ENCODE data around the gene CSMD2.

CSMD2 gene

DNA sequence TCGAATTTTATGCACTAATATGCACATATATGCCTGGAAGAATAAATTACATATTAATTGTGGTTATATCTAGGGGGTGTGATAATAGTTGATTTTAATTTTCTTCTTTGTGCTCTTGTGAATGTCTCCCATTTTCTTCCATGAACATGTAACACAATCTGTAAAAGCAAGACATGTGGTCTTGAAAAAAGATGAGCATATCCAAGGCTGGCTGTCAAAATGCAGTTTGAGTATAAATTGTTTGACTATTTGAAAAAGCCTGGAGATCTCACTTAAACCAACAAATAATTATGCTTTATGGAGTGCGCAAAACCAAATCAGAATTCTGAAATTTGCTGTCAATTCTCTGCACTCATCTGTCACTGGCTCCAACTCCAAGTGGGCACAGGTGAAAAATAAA, 157.3 kb downstream of the CSMD2 start:
- FAIRE-seq, result no peak
- no peak for DNase-seq (ENCODE audit: low spot score)

DNA sequence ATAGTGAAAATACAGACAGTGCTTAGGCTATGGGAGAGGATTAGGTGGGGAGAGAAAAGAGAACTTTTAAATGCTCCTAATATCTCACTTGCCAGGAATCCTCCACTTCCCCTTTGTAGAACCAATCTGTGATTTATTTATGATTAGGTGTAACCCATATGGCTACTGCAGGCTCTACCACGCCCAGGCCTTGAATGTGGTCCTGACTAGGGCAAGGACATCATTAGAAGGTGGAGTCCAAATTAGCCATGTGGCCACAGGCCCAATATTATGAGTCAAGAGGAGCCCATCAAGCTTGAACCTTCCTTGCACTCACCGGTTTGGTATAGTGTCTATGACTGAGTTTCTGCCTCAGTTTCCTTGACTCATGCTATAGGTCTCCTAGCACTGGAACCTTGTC, 159.7 kb downstream of the CSMD2 start:
- DNase-seq (ENCODE audit: low spot score) (no peak), FAIRE-seq (no peak)

DNA sequence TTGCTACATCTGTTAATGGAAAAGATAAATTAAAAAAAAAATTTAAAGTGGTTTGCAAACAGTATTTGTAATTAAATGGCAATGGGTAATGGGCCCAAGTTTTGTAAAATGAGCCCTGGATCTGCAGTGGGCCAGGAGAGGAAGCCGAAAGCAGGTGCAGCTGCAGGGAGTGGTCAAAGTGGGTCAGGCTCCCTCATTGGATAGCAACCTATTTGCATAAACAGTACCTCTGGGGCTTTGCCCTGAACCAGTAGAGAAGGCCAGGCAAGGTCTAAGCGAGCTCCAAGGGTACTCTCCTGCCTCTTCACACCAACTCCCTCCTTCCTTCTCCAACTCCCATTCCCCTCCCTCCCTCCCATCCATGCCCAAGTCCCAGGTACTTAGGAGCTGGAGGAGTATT, 162.2 kb downstream of the CSMD2 start:
- DNase-seq (ENCODE audit: low spot score) (no peak), FAIRE-seq (no peak)

DNA sequence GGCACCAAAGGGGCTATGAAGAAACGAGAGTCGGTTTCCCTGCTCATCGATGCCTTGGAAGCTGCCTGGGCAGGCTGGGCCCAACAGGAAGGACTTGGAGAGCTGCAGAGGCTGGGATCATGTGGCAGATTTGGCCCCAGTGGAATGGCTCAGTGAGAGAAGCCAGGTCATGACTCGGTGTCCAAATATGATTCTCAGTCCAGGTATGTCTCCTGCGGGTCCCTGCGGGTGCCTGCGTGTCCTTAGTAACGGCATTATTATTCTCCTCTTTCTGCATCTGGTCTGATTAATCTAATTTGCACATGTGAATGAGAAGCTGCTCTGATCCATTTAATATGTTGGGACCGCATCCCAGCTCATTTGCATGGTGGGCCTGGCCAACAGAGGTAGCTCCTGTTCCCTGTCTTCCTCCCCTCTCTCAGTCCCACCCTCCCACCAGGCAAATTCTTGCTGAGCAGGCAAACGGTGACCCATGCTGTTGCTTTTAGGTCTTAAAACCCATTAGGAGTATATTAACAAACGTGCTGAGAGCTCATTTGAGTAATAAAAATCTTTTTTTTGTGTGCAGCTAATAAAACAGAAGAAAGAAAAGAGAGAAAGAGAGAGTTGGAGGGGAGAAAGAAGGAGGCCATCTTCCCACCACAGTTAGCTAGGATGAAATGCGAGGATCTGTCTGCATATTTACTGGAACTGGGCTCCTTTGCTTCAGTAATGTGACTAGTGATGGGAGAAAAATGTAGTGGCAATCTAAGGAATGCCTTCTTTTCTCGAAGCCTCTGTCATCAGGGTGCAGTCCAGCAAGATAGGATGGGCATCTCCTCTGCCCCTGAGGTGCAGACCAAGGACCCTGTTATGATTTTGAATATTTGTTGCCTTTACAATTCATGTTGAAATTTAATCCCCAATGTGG, 167.6 kb downstream of the CSMD2 start:
- FAIRE-seq, result no peak
- no peak for DNase-seq (ENCODE audit: low spot score)

DNA sequence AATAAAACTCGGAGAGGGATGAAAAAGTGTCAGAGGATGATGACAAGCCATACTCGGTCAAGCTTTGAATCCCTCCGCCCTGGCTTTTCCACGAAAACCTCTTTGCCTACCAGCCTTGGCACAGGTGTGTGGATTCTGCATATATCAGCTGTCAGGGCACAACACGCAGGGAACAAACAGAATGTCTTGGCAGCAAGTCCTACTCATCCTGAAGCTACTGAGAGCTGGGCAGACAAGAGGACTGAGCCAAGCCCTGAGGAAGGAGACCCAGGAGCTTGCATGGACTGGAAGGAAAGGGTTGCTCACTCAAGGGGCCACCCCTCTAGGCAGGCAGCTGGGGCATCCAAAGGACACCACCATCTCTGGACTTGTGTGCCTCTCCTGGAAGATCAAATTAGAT, 168.7 kb downstream of the CSMD2 start:
- DNase-seq (ENCODE audit: low spot score) (no peak), FAIRE-seq (no peak)

DNA sequence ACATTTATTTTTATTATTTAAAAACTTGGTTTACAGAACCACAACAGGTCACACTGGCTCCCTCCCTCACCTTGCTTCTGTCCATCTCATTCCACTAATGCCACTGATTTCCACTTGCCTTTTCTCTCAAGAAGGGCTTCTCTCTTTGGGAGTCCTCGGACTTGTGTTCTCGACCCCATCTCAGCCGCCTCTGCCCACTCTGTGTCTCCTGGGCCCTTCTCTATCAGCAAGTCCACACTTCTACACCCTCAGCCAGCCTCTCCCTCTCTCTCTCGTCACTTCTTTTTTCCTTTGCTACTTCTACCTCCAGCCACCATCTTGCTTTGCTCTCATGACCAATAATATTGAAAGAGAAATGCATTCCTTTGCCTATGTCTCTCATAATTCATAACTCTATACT, 171.7 kb downstream of the CSMD2 start:
- FAIRE-seq, result no peak
- DNase-seq (ENCODE audit: low spot score), result no peak

DNA sequence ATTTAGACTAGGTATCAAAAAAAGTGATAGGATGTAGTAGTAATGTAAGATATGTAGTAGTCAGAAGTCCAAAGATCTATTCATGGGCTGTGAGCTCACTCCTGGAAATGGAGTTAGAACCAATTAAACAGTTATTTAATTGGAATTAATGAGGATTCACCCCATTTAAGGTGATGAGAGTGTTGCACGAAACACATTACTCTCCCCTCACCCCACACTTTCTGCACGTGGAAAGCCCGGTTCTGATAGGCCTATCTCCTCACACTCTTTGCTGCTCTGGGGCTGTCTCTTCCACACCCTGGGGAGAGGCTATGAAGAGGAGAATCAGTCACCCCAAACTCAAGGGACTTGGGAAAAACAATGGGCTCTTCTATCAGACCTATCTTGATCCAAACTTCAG, 174.7 kb downstream of the CSMD2 start:
- DNase-seq (ENCODE audit: low spot score), result no peak
- no peak for FAIRE-seq

DNA sequence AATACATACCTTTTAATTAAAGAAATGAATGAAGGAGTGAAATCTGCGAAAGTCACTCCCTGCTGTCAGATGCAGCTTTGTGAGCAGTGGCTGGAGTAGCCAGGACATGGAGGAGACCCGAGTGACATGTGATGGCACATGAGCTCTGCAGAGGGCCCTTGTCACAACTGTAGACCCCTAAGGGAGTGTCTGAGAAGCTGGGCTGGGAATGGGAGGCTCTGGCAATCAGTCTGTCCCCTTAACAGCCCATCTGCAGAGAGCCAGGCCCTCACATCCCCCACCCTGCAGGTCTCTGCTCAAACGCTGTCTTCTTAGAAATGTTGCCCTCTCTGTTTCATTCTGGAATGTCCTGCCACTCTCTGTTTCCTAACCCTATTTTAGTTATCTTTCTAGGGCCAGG, 176.9 kb downstream of the CSMD2 start:
- no peak for FAIRE-seq
- DNase-seq (ENCODE audit: low spot score), result no peak

DNA sequence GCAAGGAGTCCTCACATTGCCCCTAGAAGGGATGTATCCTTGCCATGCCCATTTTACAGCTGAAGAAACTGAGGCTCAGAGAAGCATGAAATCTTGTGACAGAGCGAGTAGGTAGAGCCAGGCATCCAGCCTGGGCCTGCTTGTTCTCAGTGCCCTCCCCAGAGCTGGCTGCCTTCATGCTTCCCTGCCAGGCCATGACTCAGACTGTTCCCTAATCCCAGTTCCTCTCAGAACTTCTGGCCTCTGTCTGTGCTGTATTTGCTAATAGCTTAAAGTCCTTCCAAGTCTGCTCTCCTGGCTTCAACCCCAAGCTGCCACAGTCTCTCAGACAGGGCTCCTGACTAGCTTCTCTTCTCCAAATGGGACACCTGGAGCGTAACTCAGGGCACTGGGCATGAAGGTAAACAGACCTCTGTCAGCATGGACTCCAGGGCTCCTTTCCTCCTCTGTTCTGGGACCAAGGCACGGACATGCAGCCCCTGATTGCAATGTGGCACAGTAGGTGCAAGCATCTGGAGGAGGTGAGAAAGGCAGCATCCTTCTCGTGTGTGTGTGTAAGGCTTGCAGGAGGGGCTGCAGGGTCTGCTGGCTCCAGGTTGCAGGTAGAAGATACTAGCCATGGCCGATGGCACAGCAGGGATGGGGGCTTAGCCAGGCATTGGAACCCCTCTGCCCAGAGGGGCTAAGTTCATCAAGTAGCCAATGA, 178.5 kb downstream of the CSMD2 start:
- no peak for FAIRE-seq
- DNase-seq (ENCODE audit: low spot score), result no peak

DNA sequence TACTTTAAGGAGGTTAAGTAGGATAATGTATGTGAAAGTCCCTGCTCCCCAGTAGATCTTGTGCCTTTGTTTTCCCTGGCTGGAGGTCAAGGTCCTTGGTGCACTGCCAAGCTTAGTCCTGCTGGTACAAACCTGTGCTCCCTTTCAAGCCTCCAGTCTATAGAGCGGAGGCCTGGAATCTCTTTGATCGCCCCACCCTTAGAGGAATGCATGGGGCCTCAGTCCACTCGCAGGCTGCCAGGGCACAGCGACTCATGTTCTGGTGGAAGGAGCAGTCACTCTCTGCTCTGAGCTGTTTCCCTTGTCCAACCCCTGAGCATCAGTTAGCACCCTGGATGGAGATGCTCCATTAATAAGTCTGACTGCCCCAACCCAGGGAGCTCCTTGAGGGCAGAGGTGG, 179.4 kb downstream of the CSMD2 start:
- FAIRE-seq (no peak), DNase-seq (ENCODE audit: low spot score) (no peak)

DNA sequence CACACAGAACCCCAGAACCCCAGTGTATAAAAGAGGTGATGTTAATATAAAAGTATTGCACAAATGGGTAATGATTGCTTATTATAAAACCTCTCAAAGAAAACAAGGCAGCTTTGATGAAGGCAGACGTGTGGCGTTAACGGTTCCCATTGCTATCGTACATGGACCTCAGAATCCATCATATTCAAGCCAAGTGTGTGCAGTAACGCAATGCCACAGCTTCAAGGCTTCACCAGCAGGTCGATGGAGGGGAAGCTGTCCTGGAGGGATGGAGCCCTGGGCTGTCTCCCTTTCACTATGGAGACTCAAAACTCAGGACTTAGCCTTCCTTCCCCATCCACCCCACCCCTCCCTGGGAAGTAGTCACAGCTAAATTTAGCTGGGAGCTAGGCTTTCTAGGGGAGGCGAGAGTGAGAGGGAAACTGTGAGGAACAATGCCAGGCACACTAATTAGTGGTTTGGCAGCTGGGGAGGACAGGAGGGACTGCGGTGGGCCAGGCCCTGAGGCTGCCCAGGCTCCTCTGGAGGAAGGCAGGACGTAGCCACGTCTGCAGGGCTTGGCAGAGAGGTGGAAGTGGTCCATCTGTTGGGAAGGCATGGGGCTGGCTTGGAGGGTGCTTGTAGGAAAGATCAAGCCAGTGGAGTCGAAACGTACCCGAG, 180.0 kb downstream of the CSMD2 start:
- FAIRE-seq (no peak), DNase-seq (ENCODE audit: low spot score) (no peak)

DNA sequence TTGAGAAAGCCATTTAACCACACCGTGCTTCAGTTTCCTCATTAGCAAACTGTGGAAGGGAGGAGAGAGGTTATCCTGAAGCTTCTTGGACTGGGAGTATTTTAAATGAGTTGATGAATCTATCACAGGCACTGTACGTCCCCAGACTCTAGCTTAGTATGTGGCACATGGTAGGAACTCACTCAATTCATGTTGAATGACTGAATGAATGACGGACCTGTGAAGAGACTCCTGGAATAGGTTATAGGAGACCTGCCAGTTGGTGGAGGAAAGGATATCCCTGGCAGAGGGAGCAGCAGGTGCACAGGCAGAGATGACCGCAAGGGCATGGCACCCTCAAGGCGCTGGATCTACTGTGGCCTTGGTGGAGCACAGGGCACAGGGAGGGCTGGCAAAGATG, 182.6 kb downstream of the CSMD2 start:
- DNase-seq (ENCODE audit: low spot score) (no peak), FAIRE-seq (no peak)

DNA sequence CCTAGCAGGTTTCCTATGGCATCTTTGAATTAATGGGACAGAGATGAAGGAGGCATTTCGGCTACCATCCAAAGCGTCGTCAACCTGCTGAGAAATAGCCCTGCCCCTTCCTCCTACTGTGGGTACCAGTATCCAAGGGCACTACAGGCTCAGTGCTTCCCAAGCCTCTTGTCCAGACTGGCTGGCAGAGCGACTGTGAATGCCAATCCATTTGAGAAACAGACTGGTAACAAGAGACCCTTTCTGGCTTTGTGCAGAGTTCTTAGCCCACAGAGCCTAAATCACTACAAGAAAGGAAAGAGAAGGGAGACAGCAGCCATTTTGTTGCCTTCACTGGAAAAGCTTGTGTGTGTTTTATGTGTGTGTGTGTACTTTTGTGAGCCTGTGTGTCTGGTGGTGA, 185.7 kb downstream of the CSMD2 start:
- FAIRE-seq, result no peak
- no peak for DNase-seq (ENCODE audit: low spot score)

DNA sequence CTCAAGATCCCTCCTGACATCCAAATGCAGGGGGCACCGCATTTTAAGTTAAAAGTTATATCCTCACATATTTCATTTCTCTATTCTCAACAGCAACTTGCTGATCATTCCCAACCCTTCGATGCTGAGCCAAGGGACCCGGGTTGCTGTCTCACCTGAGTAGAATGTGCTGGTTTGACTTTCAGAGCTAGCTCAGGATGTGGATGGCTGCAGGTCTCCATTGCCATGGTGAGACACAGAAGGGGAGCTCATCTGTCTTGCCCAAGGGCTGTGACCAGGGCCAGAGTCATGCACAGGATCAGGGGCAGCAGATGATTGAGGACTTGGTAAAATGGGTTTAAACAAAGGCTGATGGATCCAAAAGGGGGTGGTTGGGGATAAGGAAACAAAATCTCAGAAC, 189.1 kb downstream of the CSMD2 start:
- DNase-seq (ENCODE audit: low spot score), result no peak
- FAIRE-seq, result no peak

DNA sequence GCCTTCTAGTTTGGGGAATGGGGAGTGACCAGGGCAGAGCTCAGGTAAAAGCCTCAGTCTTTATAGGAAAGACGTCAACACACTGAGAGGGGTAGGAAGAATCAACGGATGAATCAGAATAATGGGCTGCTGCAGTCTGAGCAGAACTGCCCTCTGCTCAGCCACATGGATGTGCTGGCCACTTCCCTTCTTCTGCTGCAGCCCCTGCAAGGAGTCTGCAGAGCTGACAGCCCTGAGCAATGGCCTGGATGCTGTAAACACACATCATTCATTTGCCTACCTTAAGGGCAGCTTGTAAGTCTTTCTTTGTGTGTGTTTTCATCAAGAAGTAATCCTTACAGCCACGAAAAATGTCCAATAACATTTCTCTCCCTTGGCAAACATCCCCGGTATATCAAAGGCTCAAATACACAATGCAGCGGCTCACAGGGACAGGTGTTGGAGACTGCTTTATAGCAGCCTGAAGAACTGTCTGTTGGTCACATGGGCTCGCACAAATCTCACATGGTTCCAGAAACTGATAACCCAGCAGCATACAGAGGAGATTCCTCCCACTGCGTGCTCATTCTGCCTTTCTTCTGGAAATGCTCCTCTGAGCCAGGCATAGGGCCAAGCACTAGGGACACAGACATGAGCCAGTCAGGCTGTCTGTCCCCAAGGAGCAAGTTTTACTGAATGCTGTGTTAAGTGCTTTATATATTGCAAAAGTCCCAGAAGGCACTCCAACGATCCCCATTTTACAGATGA, 191.1 kb downstream of the CSMD2 start:
- DNase-seq (ENCODE audit: low spot score) (no peak), FAIRE-seq (no peak)

DNA sequence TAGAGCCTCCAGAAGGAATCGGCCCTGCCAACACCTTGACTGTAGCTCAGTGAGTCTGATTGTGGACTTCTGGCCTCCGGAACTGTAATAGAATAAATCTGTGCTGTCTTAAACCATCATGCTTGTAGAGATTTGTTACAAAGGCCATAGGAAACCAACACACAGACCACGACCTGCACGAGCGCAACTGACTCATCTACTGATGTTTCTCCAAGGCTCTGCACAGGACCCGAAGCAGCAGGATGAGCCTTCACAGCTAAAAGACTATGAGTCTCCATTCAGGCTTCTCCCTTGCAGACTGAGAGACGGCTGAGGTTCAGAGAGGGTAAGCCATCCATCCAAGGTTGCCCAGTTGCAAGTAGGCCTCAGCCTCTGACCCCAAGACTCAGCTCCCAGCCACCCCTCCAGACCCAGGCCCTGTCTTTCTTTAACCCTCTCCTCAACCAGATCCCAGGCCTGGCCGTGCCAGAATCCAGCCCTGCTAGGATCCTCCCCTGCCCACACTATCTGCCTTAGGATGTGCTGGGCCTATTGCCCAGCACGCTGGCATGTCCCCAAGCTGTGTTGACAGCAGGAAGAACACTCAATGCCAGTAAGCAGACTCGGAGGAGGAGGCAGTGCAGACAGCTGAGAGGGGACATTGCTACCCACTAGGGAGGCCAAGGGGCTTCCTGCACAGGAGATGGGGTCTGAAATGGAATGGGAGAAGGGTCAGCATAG, 192.2 kb downstream of the CSMD2 start:
- DNase-seq (ENCODE audit: low spot score), result no peak
- no peak for FAIRE-seq

DNA sequence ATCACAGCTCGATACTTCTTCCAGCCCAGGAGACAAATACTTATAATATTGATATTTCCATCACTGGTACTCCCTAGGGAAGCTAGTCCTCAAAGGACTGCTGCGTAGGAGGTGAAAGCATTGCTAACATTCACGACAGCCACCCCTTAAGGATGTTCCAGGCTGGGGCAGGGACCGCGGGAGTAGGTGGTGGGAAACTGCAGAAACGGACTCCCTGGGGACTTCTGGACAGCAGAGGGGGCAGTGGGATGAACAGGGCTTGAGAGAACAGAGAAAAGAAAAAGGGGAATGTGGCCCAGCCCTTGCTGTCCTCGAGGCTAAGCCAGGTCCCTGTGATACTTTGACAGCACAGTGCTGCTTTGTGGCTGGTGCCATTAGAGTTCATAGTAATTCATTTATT, 193.1 kb downstream of the CSMD2 start:
- no peak for FAIRE-seq
- DNase-seq (ENCODE audit: low spot score), result no peak

DNA sequence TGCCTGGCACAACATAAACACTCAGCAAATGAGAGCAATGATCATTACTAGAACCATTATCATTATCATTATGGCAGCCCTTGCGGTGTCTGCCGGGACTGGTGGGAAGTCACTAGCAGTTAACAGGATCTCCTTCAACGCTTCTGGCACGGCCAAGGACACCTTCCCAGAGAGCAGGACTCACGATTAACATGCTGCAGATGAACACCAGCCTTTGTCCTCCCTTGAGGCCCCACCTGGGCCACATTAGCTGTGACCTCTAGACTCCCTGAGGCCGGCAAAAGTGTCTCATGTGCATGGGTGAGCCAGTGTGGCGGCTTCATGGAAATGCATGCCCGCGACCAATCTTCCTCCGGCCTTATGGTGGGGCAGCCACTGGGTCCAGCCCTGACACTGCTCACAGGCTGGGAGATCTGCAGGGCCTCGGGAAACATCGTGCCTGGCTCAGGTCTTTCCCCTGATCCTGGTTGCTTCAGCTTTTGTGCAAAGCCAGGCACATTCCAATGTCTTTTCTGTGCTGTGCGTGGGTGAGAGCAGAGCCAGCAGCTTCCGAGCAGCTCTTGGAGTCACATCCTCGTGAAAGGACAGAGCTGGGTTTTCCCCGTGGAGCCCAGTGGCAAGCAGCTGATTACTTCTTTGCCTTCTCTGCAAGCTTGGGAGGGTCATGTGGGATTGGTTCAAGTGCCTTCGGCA, 193.9 kb downstream of the CSMD2 start:
- DNase-seq (ENCODE audit: low spot score), result no peak
- FAIRE-seq, result no peak

DNA sequence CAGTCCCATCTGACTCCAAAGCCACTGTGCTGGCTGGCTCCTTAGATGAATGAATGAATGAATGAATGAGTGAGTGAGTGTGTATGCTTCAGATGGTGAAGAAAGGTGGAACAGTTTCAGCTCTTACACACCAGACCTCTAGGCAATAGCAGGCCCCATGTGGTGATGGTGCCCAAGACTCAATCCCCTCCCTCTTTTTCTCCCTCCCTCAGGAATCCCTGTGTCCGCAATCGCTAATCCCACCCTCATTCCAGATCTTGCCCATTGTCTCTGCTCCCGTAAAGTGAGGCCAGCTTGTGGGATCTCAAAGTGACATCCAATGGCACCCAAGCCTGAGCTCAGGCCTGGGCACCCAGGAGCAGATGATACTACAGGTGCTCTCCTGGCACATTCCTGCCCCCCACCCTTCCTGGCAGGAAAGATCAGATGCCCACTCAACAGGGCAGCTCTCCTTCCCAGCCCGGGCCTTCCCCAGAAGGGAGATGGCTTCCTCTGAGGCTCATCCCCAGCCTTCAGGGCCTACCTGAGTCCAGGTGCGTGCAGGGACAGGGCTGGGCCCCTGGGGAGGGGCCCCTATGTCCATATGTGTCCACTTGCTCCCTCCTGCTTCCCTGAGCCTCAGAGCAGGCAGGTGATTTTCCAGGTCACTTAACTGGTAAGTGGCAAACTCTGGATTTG, 194.7 kb downstream of the CSMD2 start:
- no peak for FAIRE-seq
- no peak for DNase-seq (ENCODE audit: low spot score)
